HL-60 (cell line): ENCODE measurements around the gene COLEC12.
A peak's percentile ranks its signal among the peaks of the same experiment; 100 is the strongest.

Experiments used
- DNase-seq, 2 experiments: peaks; one replicate each; pipeline ENCODE4 v3.0.0-alpha.2; 2010 to 2020; ENCODE audit warnings: low read depth in 1 of 2, low spot score in 1 of 2
- H3K27ac ChIP-seq: fragments of 250-450 bp; sonication (Bioruptor Pico); replicated peaks from 2 replicates; pipeline ENCODE4 v1.5.1; 2020; ENCODE audit warnings: mild to moderate bottlenecking, moderate library complexity
- H3K27me3 ChIP-seq: fragments of 250-450 bp; sonication (Bioruptor Pico); 2 replicates; pipeline ENCODE4 v1.5.1; 2021; ENCODE audit warnings: mild to moderate bottlenecking, moderate library complexity; ENCODE audit not compliant: insufficient read depth, poor library complexity, severe bottlenecking
- H3K4me3 ChIP-seq: replicated peaks from 2 replicates; pipeline ENCODE4 v1.5.1; 2011; ENCODE audit warnings: mild to moderate bottlenecking, control low read depth, low read length; ENCODE audit not compliant: insufficient read depth
- GABPA ChIP-seq: IDR thresholded peaks from 2 replicates; pipeline ENCODE4 v1.6.1; 2012; ENCODE audit warnings: low read depth
- POLR2AphosphoS5 ChIP-seq: IDR thresholded peaks from 2 replicates; pipeline ENCODE4 v1.6.1; 2012; ENCODE audit warnings: low read depth
- SPI1 ChIP-seq: IDR thresholded peaks from 2 replicates; pipeline ENCODE4 v1.6.1; 2012; ENCODE audit warnings: low read depth, mild to moderate bottlenecking, borderline replicate concordance
- TF ChIP-seq, protein P1 (sequence below): IDR thresholded peaks from one replicate; pipeline ENCODE4 v1.5.1; 2011; ENCODE audit warnings: low read length, control low read depth, inconsistent platforms; ENCODE audit not compliant: insufficient read depth
- TF ChIP-seq, protein P2 (sequence below): IDR thresholded peaks from 2 replicates; pipeline ENCODE4 v1.6.1; 2012; ENCODE audit warnings: low read depth; ENCODE audit not compliant: insufficient replicate concordance

COLEC12 gene

DNA sequence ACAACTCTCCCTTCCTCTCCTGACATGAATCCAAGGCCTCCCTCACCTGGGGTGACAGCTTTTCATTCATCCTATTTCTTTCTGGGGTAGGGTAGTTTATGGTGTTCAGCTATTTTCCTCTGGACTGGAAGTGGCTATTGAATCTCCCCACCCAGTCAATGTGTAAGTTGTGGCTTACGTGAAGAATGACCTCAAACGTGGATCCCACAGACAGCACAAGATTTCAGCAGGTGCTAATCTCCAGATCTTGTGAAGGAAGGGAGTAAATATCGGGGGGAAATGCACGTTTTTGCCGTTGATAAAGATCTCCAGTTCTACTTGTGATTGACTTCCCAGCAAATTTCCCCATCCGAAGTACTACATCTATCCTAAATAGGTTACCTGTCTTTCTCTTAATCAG lies 161.3 kb downstream of the COLEC12 start:
- DNase-seq = no peak
- no peak overlapping the region for H3K27ac ChIP-seq
- no peak overlapping the region for H3K4me3 ChIP-seq
- TF ChIP-seq POLR2AphosphoS5 = no peak
- no peak for TF ChIP-seq GABPA
- no peak for TF ChIP-seq SPI1
- TF ChIP-seq, protein P1, sequence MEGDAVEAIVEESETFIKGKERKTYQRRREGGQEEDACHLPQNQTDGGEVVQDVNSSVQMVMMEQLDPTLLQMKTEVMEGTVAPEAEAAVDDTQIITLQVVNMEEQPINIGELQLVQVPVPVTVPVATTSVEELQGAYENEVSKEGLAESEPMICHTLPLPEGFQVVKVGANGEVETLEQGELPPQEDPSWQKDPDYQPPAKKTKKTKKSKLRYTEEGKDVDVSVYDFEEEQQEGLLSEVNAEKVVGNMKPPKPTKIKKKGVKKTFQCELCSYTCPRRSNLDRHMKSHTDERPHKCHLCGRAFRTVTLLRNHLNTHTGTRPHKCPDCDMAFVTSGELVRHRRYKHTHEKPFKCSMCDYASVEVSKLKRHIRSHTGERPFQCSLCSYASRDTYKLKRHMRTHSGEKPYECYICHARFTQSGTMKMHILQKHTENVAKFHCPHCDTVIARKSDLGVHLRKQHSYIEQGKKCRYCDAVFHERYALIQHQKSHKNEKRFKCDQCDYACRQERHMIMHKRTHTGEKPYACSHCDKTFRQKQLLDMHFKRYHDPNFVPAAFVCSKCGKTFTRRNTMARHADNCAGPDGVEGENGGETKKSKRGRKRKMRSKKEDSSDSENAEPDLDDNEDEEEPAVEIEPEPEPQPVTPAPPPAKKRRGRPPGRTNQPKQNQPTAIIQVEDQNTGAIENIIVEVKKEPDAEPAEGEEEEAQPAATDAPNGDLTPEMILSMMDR = no peak
- TF ChIP-seq, protein P2, sequence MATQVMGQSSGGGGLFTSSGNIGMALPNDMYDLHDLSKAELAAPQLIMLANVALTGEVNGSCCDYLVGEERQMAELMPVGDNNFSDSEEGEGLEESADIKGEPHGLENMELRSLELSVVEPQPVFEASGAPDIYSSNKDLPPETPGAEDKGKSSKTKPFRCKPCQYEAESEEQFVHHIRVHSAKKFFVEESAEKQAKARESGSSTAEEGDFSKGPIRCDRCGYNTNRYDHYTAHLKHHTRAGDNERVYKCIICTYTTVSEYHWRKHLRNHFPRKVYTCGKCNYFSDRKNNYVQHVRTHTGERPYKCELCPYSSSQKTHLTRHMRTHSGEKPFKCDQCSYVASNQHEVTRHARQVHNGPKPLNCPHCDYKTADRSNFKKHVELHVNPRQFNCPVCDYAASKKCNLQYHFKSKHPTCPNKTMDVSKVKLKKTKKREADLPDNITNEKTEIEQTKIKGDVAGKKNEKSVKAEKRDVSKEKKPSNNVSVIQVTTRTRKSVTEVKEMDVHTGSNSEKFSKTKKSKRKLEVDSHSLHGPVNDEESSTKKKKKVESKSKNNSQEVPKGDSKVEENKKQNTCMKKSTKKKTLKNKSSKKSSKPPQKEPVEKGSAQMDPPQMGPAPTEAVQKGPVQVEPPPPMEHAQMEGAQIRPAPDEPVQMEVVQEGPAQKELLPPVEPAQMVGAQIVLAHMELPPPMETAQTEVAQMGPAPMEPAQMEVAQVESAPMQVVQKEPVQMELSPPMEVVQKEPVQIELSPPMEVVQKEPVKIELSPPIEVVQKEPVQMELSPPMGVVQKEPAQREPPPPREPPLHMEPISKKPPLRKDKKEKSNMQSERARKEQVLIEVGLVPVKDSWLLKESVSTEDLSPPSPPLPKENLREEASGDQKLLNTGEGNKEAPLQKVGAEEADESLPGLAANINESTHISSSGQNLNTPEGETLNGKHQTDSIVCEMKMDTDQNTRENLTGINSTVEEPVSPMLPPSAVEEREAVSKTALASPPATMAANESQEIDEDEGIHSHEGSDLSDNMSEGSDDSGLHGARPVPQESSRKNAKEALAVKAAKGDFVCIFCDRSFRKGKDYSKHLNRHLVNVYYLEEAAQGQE = no peak
- H3K27me3 ChIP-seq = no peaks in the 10 kb centered on the region

DNA sequence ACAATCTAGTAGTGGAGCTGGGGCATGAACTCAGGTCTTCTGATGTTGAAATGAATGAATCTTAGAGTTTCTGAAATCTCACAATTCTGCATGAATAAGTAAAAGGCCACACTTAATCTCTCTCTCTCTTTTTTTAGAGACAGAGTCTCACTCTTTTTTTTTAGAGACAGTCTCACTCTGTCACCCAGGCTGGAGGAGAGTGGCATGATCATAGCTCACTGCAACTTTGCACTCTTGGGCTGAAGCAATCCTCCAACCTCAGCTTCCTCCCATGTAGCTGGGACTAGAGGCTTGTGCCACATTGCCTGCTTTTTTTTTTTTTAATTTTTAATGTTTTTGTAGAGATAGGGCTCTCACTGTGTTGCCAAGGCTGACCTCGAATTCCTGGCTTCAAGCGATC lies 163.8 kb downstream of the COLEC12 start:
- no peak overlapping the region for H3K4me3 ChIP-seq
- TF ChIP-seq, protein P1 = no peak
- peak; percentile 60; the same call in 1 of the 2 replicates for TF ChIP-seq SPI1
- TF ChIP-seq POLR2AphosphoS5 = 0 out of 2 replicates have a peak, but pooled peaks have one; percentile 30
- H3K27ac ChIP-seq = peak overlapping the region; percentile 44
- peak; percentile 49 to 89 for DNase-seq
- no peaks in the 10 kb centered on the region for H3K27me3 ChIP-seq

DNA sequence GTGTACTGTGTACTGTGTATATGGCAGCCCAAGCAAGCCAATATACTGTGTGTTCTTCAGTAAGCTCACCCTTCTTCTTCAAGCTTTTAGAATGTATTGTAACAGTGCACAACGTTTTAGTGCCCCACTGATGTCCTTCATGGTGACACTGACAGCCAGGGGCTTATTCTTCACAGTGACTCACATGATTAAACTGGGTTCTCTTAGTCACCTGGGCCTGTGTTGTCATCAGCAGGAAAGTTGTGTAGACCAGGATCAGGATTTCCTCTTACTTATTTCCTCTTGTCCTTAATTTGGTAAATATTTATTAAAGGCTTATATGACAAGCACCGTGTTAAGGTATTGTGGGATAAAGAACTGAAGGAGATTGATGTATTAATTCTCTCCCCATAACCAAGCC lies 164.8 kb downstream of the COLEC12 start:
- H3K27me3 ChIP-seq = no peaks in the 10 kb centered on the region
- TF ChIP-seq SPI1 (no peak), GABPA (no peak), POLR2AphosphoS5 (no peak)
- TF ChIP-seq, protein P1 = no peak
- TF ChIP-seq, protein P2 = no peak
- no peak for DNase-seq
- peak overlapping the region; percentile 44 for H3K27ac ChIP-seq
- no peak overlapping the region for H3K4me3 ChIP-seq

DNA sequence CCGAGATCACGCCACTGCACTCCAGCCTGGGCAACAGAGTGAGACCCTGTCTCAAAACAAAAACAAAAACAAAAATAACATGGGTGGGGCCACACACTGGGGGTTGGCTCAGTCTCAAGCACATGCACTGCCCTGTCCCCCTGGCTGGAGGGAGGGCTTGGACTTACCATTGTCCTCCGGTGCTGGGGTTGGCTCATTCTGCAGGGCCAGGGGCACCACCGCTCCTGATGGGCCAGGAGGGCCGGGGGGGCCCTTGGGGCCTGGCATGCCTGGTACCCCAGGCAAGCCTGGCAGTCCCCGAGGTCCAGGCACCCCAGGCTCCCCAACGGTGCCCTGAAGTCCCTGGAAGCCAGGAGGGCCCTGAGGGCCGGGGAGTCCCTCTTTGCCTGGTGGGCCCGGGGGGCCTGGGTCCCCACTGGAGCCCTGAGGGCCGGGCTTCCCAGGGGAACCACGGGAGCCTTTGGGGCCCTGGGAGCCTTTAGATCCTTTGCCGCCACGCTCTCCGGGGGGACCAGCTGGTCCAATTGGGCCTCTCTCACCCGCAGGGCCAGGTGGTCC lies 165.8 kb downstream of the COLEC12 start:
- TF ChIP-seq POLR2AphosphoS5 (no peak), GABPA (no peak), SPI1 (no peak)
- TF ChIP-seq, protein P1 = no peak
- TF ChIP-seq, protein P2 = no peak
- no peak for DNase-seq
- H3K27ac ChIP-seq = no peak overlapping the region
- no peaks in the 10 kb centered on the region for H3K27me3 ChIP-seq
- no peak overlapping the region for H3K4me3 ChIP-seq
